Keratinocyte (primary cell): ENCODE measurements around the gene ZBP1. TPM values are rescaled to one million over a fixed set of nuclear protein-coding genes. Genes with fewer than 3 reads are reported as not detected.
"Not testable (repeated sequence)": the region's sequence is repeated elsewhere in the genome, so short reads cannot be mapped to it uniquely, and the experiment has no call there.

ENCODE experiments used
- DNase-seq: peaks from one replicate; pipeline ENCODE4 v3.0.0-alpha.2; 2011; ENCODE audit warnings: low read depth, missing footprints, low spot score
- FAIRE-seq: peaks from 2 replicates; lab custom pipeline; 2011; peaks lifted over from hg19 to GRCh38; lab: Jason Lieb, UNC
- H2AFZ ChIP-seq: 2 replicates; pipeline ENCODE4 v1.6.0; 2012; ENCODE audit warnings: low read length, control low read depth, inconsistent platforms; ENCODE audit not compliant: control insufficient read depth
- H3K27ac ChIP-seq: 2 replicates; pipeline ENCODE4 v1.5.1; 2011; ENCODE audit warnings: low read length; ENCODE audit not compliant: control insufficient read depth, insufficient read depth
- H3K27me3 ChIP-seq: 3 replicates; pipeline ENCODE4 v1.6.0; 2011; ENCODE audit warnings: low read length; ENCODE audit not compliant: control insufficient read depth, insufficient read depth; ENCODE audit errors: extremely low read depth
- H3K36me3 ChIP-seq, 2 experiments: 2 replicates in 1 of 2; 3 replicates in 1 of 2; pipeline ENCODE4 v1.5.1; 2011; ENCODE audit warnings: low read length in 2 of 2, mild to moderate bottlenecking in 1 of 2; ENCODE audit not compliant: control insufficient read depth in 2 of 2, insufficient read depth in 2 of 2; ENCODE audit errors: extremely low read depth in 1 of 2
- H3K4me1 ChIP-seq: 3 replicates; pipeline ENCODE4 v1.5.1; 2011; ENCODE audit warnings: low read length; ENCODE audit not compliant: control insufficient read depth, insufficient read depth; ENCODE audit errors: extremely low read depth
- H3K4me2 ChIP-seq: 3 replicates; pipeline ENCODE4 v1.6.0; 2011; ENCODE audit warnings: low read depth, low read length; ENCODE audit not compliant: control insufficient read depth, insufficient read depth; ENCODE audit errors: extremely low read depth
- H3K4me3 ChIP-seq, 3 experiments: fragments of 200-600 bp in 1 of 3; sonication (generic) in 1 of 3; 2 replicates in 2 of 3; 3 replicates in 1 of 3; pipeline ENCODE4 v1.5.1; 2011 to 2016; ENCODE audit warnings: low read length in 3 of 3, mild to moderate bottlenecking in 3 of 3, control low read depth in 2 of 3, inconsistent platforms in 1 of 3, low read depth in 1 of 3, mixed read lengths in 1 of 3, mixed run types in 1 of 3, moderate library complexity in 1 of 3; ENCODE audit not compliant: control insufficient read depth in 2 of 3, insufficient read depth in 2 of 3; ENCODE audit errors: extremely low read depth in 1 of 3
- H3K79me2 ChIP-seq: 2 replicates; pipeline ENCODE4 v1.6.0; 2012; ENCODE audit warnings: low read length; ENCODE audit not compliant: control insufficient read depth, insufficient read depth
- H3K9ac ChIP-seq: 3 replicates; pipeline ENCODE4 v1.6.0; 2011; ENCODE audit warnings: low read length; ENCODE audit not compliant: control insufficient read depth, insufficient read depth; ENCODE audit errors: extremely low read depth
- H3K9me1 ChIP-seq: 3 replicates; pipeline ENCODE4 v1.6.0; 2011; ENCODE audit warnings: low read length; ENCODE audit not compliant: control insufficient read depth, insufficient read depth; ENCODE audit errors: extremely low read depth
- H3K9me3 ChIP-seq: 2 replicates; pipeline ENCODE4 v1.5.1; 2012; ENCODE audit warnings: low read depth, low read length; ENCODE audit not compliant: control insufficient read depth
- H4K20me1 ChIP-seq: 3 replicates; pipeline ENCODE4 v1.6.0; 2011; ENCODE audit warnings: low read length; ENCODE audit not compliant: control insufficient read depth, insufficient read depth; ENCODE audit errors: extremely low read depth
- CTCF ChIP-seq, 3 experiments: IDR thresholded peaks in 1 of 3; conservative IDR thresholded peaks in 1 of 3; optimal IDR thresholded peaks in 1 of 3; 2 replicates in 2 of 3; 3 replicates in 1 of 3; pipeline versions ENCODE3 to v1.5.1; 2011; ENCODE audit warnings: low read length in 3 of 3, mild to moderate bottlenecking in 3 of 3, moderate library complexity in 2 of 3, control low read depth in 1 of 3, inconsistent platforms in 1 of 3; ENCODE audit not compliant: insufficient read depth in 2 of 3; ENCODE audit errors: extremely low read depth in 1 of 3
- EZH2 ChIP-seq: IDR thresholded peaks from one replicate; pipeline ENCODE4 v1.6.1; 2012; ENCODE audit warnings: inconsistent platforms, mild to moderate bottlenecking, low read length, moderate library complexity
- dilution Hi-C: fragments of 300-500 bp; cut with MboI; formaldehyde crosslinking; loops from one replicate; pipeline ENCODE4 v1.7.0; 2020; ENCODE audit warnings: low sequenced_read_pairs; ENCODE audit not compliant: extremely low pct_ligation_motif_present
- polyA plus RNA-seq, 5 experiments: library from polyadenylated mRNA; depleted of rRNA in 3 of 5; stranded (reverse) in 3 of 5; stranded (forward) in 1 of 5; unstranded in 1 of 5; fragments of >200 nt; gene quantifications; 1 replicate in 1 of 5; 2 replicates in 3 of 5; 3 replicates in 1 of 5; pipeline versions ENCODE4 v1.2.1 to v1.2.3, GENCODE V29; 2011 to 2012; ENCODE audit warnings: missing spikeins in 2 of 5, low read depth in 1 of 5, low replicate concordance in 1 of 5

ZBP1 gene
- polyA plus RNA-seq, 1 donor (not counting 4 experiments of a cell fraction or from before 2014, with no cell fraction given) = 0.08 TPM

- H3K4me3 ChIP-seq = no peak overlapping the region
- DNase-seq (no peak), FAIRE-seq (no peak)
- no peaks in the 10 kb centered on the region for H3K9me1 ChIP-seq
- no peaks in the 10 kb centered on the region for H3K9me3 ChIP-seq
- no peaks in the 10 kb centered on the region for H4K20me1 ChIP-seq
- no peak overlapping the region for H3K9ac ChIP-seq
- H3K79me2 ChIP-seq = no peaks in the 10 kb centered on the region
- H3K4me2 ChIP-seq = no peak overlapping the region
- no peaks in the 10 kb centered on the region for H3K36me3 ChIP-seq
- no peaks in the 10 kb centered on the region for H3K4me1 ChIP-seq
- H3K27ac ChIP-seq = no peak overlapping the region
- TF ChIP-seq CTCF (optimal IDR thresholded peaks at IDR 0.05 in 1 of 3, IDR thresholded peaks at IDR 0.05 in 1 of 3, conservative IDR thresholded peaks at IDR 0.05 in 1 of 3; ENCODE audit: extremely low read depth in 1 of 3, insufficient read depth in 2 of 3, low read length in 3 of 3) (no peak), EZH2 (no peak)
- H3K27me3 ChIP-seq = peaks cover 13% of the 10 kb centered on the region
- dilution Hi-C loops = no loop called here
- no peak overlapping the region for H2AFZ ChIP-seq
These were observed 9.8 kb upstream of the ZBP1 start for GRCh38 chr20:57630061-57630460.

DNA sequence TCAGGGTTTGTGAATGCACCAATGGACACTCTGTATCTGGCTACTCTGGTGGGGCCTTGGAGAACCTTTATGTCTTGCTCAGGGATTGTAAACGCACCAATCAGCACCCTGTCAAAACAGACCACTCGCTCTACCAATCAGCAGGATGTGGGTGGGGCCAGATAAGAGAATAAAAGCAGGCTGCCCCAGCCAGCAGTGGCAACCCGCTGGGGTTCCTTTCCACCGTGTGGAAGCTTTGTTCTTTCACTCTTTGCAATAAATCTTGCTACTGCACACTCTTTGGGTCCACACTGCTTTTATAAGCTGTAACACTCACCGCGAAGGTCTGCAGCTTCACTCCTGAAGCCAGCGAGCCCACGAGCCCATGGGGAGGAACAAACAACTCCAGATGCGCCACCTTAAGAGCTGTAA, 9.3 kb upstream of the ZBP1 start:
- H3K4me1 ChIP-seq, dilution Hi-C loops, H4K20me1 ChIP-seq, H3K27ac ChIP-seq, FAIRE-seq, H3K79me2 ChIP-seq, H3K4me2 ChIP-seq, H3K4me3 ChIP-seq, H3K9me3 ChIP-seq, H2AFZ ChIP-seq, H3K36me3 ChIP-seq, DNase-seq, H3K9ac ChIP-seq, H3K9me1 ChIP-seq: not testable (repeated sequence)
- peaks cover 13% of the 10 kb centered on the region for H3K27me3 ChIP-seq

DNA sequence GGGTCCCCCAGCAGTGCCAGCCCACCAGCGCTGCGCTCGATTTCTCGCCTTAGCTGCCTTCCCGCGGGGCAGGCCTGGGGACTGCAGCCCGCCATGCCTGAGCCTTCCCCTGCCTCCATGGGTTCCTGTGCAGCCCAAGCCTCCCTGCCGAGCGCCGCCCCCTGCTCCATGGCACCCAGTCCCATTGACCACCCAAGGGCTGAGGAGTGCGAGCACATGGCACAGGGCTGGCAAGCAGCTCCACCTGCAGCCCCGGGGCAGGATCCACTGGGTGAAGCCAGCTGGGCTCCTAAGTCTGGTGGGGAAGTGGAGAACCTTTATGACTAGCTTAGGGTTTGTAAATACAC, 8.7 kb upstream of the ZBP1 start:
- H3K27ac ChIP-seq, FAIRE-seq, H3K4me2 ChIP-seq, H3K27me3 ChIP-seq, H3K9me3 ChIP-seq, H3K36me3 ChIP-seq, H3K79me2 ChIP-seq, DNase-seq, dilution Hi-C loops, H4K20me1 ChIP-seq, H3K9ac ChIP-seq, H3K4me1 ChIP-seq, H2AFZ ChIP-seq, H3K9me1 ChIP-seq, H3K4me3 ChIP-seq: not testable (repeated sequence)
